Activated T-cell treated with anti-CD3 and anti-CD28 coated beads, Interleukin-2, amount 50 U/mL, for 48 hours (primary cell): Measurements from ENCODE around the gene VGF.
"Not testable (repeated sequence)": the region's sequence is repeated elsewhere in the genome, so short reads cannot be mapped to it uniquely, and the experiment has no call there.

Source experiments
- DNase-seq, 2 experiments: peaks; one replicate each; pipeline ENCODE4 v3.0.0-alpha.2; 2020

Gene VGF

DNA sequence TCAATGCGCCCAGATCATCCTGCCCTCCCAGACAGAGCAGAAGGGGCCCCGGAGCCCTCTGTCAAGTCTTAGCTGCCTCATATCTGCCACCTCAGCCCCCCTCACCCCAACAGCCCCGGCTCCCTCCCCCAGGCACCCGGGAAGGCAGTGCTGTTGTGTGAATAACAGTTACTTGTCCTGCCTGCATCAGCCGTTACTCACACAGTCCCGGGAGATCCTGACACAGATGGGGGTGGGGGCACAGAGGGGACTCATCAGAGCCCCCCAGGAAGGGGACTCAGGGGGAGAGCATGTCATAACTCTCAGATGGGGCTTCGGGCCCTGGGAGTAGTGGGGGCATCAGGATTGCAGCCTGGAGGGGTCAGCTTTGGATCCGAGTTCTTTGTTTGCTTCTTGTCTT lies 50.9 kb downstream of the VGF start:
- no peak for DNase-seq

- no peak for DNase-seq
Observed at GRCh38 chr7:101113836-101114235, 51.5 kb downstream of the VGF start.

- not testable (repeated sequence) for DNase-seq
Observed at GRCh38 chr7:101113140-101113539, 52.2 kb downstream of the VGF start.
